Esophagus muscularis mucosa (tissue), 4 donors: Measurements from ENCODE around the gene SEMA3G. TPM values are rescaled to one million over a fixed set of nuclear protein-coding genes. Genes with fewer than 3 reads are reported as not detected.

Experiments
- DNase-seq: peaks from one replicate; pipeline ENCODE4 v3.0.0-alpha.2; 2017; ENCODE audit errors: extremely low spot score
- H3K27ac ChIP-seq, 4 donors: fragments of 200-600 bp; sonication (generic); replicated peaks in 1 of 4; 1 replicate in 3 of 4; 2 replicates in 1 of 4; pipeline ENCODE4 v1.5.1; 2016 to 2019; ENCODE audit warnings: mild to moderate bottlenecking in 1 of 4
- H3K27me3 ChIP-seq, 4 donors: fragments of 200-600 bp; sonication (generic); one replicate each; pipeline versions ENCODE4 v1.5.1 to v1.6.0; 2016 to 2019
- H3K36me3 ChIP-seq, 4 donors: fragments of 200-600 bp; sonication (generic); one replicate each; pipeline ENCODE4 v1.5.1; 2016 to 2019
- H3K4me1 ChIP-seq, 4 donors: fragments of 200-600 bp; sonication (generic); one replicate each; pipeline ENCODE4 v1.5.1; 2016 to 2019
- H3K4me3 ChIP-seq, 4 donors: fragments of 200-600 bp; sonication (generic); 1 replicate in 2 of 4; 2 replicates in 2 of 4; pipeline ENCODE4 v1.5.1; 2016 to 2019; ENCODE audit warnings: mild to moderate bottlenecking in 4 of 4, moderate library complexity in 1 of 4
- H3K9me3 ChIP-seq, 4 donors: fragments of 200-600 bp; sonication (generic); 1 replicate in 3 of 4; 2 replicates in 1 of 4; pipeline ENCODE4 v1.5.1; 2016 to 2019
- CTCF ChIP-seq, 3 experiments: fragments of 200-600 bp in 2 of 3; fragments of 450-650 bp in 1 of 3; sonication (generic) in 2 of 3; IDR thresholded peaks; one replicate each; pipeline ENCODE4 v1.5.1; 2017 to 2019; ENCODE audit warnings: antibody characterized with exemption in 3 of 3, mild to moderate bottlenecking in 2 of 3, moderate library complexity in 1 of 3
- EP300 ChIP-seq: sonication (generic); formaldehyde crosslinking; IDR thresholded peaks from one replicate; pipeline ENCODE4 v1.6.1; 2017; ENCODE audit warnings: antibody characterized with exemption
- POLR2A ChIP-seq: fragments of 450-650 bp; IDR thresholded peaks from one replicate; pipeline ENCODE4 v1.6.1; 2017; ENCODE audit warnings: antibody characterized with exemption, moderate library complexity, mild to moderate bottlenecking, low read depth
- POLR2AphosphoS5 ChIP-seq, 2 donors: sonication (generic); formaldehyde crosslinking; IDR thresholded peaks; one replicate each; pipeline ENCODE4 v1.6.1; 2017; ENCODE audit warnings: antibody characterized with exemption in 2 of 2
- WGBS: methylation state at CpG from one replicate; pipeline ENCODE4 v1.1.5; 2018; 5-methylcytosine and 5-hydroxymethylcytosine counted together
- intact Hi-C: fragments of 100-400 bp; cut with DNase I; formaldehyde crosslinking; loops from one replicate; pipeline ENCODE4 v1.15.1; 2023
- total RNA-seq, 4 donors: library from RNA; depleted of rRNA; stranded (reverse); fragments of >200 nt; gene quantifications; one replicate each; pipeline versions ENCODE4 v1.1.0 to v1.2.1, GENCODE V29; 2016

The SEMA3G gene
- total RNA-seq, 4 donors from 2014 or later: 7.1 to 39.2 (median 22.2) TPM

- peaks cover 31 to 54% (median 43%) of the 10 kb centered on the region in 4 donors for H3K4me1 ChIP-seq
- TF ChIP-seq CTCF (IDR thresholded peaks at IDR 0.05): no peak
- TF ChIP-seq POLR2AphosphoS5 (IDR thresholded peaks at IDR 0.05): no peak
- TF ChIP-seq EP300: no peak
- no peaks in the 10 kb centered on the region for H3K9me3 ChIP-seq
- peak within 1 kb of the TSS; percentile 93 to 95 (median 94) for H3K27ac ChIP-seq
- intact Hi-C loops: no loop called here
- peaks cover 4 to 34% (median 16%) of the 10 kb centered on the region in 4 donors for H3K36me3 ChIP-seq
- no peaks in the 10 kb centered on the region for H3K27me3 ChIP-seq
- peak within 1 kb of the TSS; percentile 79 to 96 (median 94) for H3K4me3 ChIP-seq
- no peak for DNase-seq
- 83% methylated on average over 9 of the region's 16 CpGs for WGBS
These were observed 8.8 kb upstream of the SEMA3G start, which contains the start of gene TNNC1 for GRCh38 chr3:52453496-52454249. TNNC1 (minus strand) TSS chr3:52454041; CDS start chr3:52454015, 26 bp downstream.

- Histone ChIP-seq H3K9me3 (no peaks in the 10 kb centered on the region), H3K27me3 (no peaks in the 10 kb centered on the region), H3K4me3 (no peak overlapping the region), H3K27ac (no peak overlapping the region), H3K36me3 (peaks cover 0 to 25% (median 6%) of the 10 kb centered on the region in 4 donors), H3K4me1 (peaks cover 31 to 45% (median 40%) of the 10 kb centered on the region in 4 donors)
- TF ChIP-seq POLR2AphosphoS5 (IDR thresholded peaks at IDR 0.05) (no peak), POLR2A (no peak), EP300 (no peak), CTCF (IDR thresholded peaks at IDR 0.05) (no peak)
- DNase-seq: no peak
- 80% methylated on average over 8 of the region's 11 CpGs for WGBS
- intact Hi-C loops: no loop called here
These were observed 7.8 kb upstream of the SEMA3G start for GRCh38 chr3:52452570-52453221.

GRCh38 chr3:52452126-52452525 lies 7.2 kb upstream of the SEMA3G start:
- H3K36me3 ChIP-seq: peaks cover 0 to 24% (median under 1%) of the 10 kb centered on the region in 4 donors
- TF ChIP-seq CTCF (IDR thresholded peaks at IDR 0.05) (no peak), POLR2AphosphoS5 (IDR thresholded peaks at IDR 0.05) (no peak), POLR2A (no peak), EP300 (no peak)
- no peak overlapping the region for H3K4me3 ChIP-seq
- WGBS: 100% methylated on average over 4 of the region's 6 CpGs
- H3K4me1 ChIP-seq: peaks cover 26 to 42% (median 35%) of the 10 kb centered on the region in 4 donors
- intact Hi-C loops: no loop called here
- H3K27ac ChIP-seq: no peak overlapping the region
- DNase-seq: no peak
- H3K27me3 ChIP-seq: no peaks in the 10 kb centered on the region
- H3K9me3 ChIP-seq: no peaks in the 10 kb centered on the region

GRCh38 chr3:52451237-52452083 lies 6.6 kb upstream of the SEMA3G start:
- Histone ChIP-seq H3K4me1 (peaks cover 25 to 42% (median 34%) of the 10 kb centered on the region in 4 donors), H3K4me3 (no peak overlapping the region), H3K36me3 (peaks cover 0 to 24% (median 0%) of the 10 kb centered on the region in 4 donors), H3K27ac (no peak overlapping the region), H3K9me3 (no peaks in the 10 kb centered on the region), H3K27me3 (no peaks in the 10 kb centered on the region)
- intact Hi-C loops: no loop called here
- 77% methylated on average over 20 of the region's 24 CpGs for WGBS
- DNase-seq: no peak
- TF ChIP-seq POLR2A (no peak), POLR2AphosphoS5 (IDR thresholded peaks at IDR 0.05) (no peak), EP300 (no peak), CTCF (IDR thresholded peaks at IDR 0.05) (no peak)
